ENCODE results near the gene PKP3. TPM values are rescaled to one million over a fixed set of nuclear protein-coding genes. Genes with fewer than 3 reads are reported as not detected.

Gene PKP3
- polyA plus RNA-seq, 1 donor (not counting 4 experiments of a cell fraction or from before 2014, with no cell fraction given): 125 TPM

DNA sequence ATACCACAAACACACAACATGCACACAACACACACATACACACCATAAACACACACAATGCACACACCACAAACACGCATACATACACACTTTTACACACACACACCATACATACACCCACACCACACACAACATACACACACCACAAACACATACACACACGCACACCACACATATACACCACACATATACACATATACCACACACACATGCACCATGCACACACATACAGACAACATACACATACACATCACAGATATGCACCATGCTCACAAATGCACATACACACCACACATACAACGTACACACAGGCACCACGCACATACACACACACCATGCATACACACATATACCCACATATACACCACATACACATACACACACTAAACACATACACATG lies 36.4 kb upstream of the PKP3 start:
- no peaks in the 10 kb centered on the region for H3K79me2 ChIP-seq (ENCODE audit: control insufficient read depth, insufficient read depth, low read length)
- no peak overlapping the region for H2AFZ ChIP-seq (ENCODE audit: control insufficient read depth, low read length)
- H3K9me1 ChIP-seq (ENCODE audit: control insufficient read depth, extremely low read depth, insufficient read depth, low read length): no peaks in the 10 kb centered on the region
- no peak for TF ChIP-seq EZH2 (IDR thresholded peaks at IDR 0.05; ENCODE audit: low read length)
- TF ChIP-seq, protein P1, sequence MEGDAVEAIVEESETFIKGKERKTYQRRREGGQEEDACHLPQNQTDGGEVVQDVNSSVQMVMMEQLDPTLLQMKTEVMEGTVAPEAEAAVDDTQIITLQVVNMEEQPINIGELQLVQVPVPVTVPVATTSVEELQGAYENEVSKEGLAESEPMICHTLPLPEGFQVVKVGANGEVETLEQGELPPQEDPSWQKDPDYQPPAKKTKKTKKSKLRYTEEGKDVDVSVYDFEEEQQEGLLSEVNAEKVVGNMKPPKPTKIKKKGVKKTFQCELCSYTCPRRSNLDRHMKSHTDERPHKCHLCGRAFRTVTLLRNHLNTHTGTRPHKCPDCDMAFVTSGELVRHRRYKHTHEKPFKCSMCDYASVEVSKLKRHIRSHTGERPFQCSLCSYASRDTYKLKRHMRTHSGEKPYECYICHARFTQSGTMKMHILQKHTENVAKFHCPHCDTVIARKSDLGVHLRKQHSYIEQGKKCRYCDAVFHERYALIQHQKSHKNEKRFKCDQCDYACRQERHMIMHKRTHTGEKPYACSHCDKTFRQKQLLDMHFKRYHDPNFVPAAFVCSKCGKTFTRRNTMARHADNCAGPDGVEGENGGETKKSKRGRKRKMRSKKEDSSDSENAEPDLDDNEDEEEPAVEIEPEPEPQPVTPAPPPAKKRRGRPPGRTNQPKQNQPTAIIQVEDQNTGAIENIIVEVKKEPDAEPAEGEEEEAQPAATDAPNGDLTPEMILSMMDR (optimal IDR thresholded peaks at IDR 0.05 in 1 of 3, IDR thresholded peaks at IDR 0.05 in 1 of 3, conservative IDR thresholded peaks at IDR 0.05 in 1 of 3; ENCODE audit: extremely low read depth in 1 of 3, insufficient read depth in 2 of 3, low read length in 3 of 3): no peak
- H4K20me1 ChIP-seq (ENCODE audit: control insufficient read depth, extremely low read depth, insufficient read depth, low read length): no peaks in the 10 kb centered on the region
- H3K9ac ChIP-seq (ENCODE audit: control insufficient read depth, extremely low read depth, insufficient read depth, low read length): no peak overlapping the region
- FAIRE-seq: no peak
- H3K27ac ChIP-seq (ENCODE audit: control insufficient read depth, insufficient read depth, low read length): no peak overlapping the region
- peaks cover 4% of the 10 kb centered on the region for H3K9me3 ChIP-seq (ENCODE audit: control insufficient read depth, low read depth, low read length)
- dilution Hi-C loops (cut with MboI; ENCODE audit: extremely low pct_ligation_motif_present, low sequenced_read_pairs): no loop called here
- no peaks in the 10 kb centered on the region for H3K36me3 ChIP-seq (ENCODE audit: control insufficient read depth in 2 of 2, extremely low read depth in 1 of 2, insufficient read depth in 2 of 2, low read length in 2 of 2)
- H3K4me2 ChIP-seq (ENCODE audit: control insufficient read depth, extremely low read depth, insufficient read depth, low read depth, low read length): no peak overlapping the region
- no peak for DNase-seq (ENCODE audit: low read depth, low spot score)
- H3K4me1 ChIP-seq (ENCODE audit: control insufficient read depth, extremely low read depth, insufficient read depth, low read length): peaks cover 16% of the 10 kb centered on the region
- H3K4me3 ChIP-seq (ENCODE audit: control insufficient read depth in 2 of 3, extremely low read depth in 1 of 3, insufficient read depth in 2 of 3, low read depth in 1 of 3, low read length in 3 of 3): no peak overlapping the region
- peaks cover 3% of the 10 kb centered on the region for H3K27me3 ChIP-seq (ENCODE audit: control insufficient read depth, extremely low read depth, insufficient read depth, low read length)

DNA sequence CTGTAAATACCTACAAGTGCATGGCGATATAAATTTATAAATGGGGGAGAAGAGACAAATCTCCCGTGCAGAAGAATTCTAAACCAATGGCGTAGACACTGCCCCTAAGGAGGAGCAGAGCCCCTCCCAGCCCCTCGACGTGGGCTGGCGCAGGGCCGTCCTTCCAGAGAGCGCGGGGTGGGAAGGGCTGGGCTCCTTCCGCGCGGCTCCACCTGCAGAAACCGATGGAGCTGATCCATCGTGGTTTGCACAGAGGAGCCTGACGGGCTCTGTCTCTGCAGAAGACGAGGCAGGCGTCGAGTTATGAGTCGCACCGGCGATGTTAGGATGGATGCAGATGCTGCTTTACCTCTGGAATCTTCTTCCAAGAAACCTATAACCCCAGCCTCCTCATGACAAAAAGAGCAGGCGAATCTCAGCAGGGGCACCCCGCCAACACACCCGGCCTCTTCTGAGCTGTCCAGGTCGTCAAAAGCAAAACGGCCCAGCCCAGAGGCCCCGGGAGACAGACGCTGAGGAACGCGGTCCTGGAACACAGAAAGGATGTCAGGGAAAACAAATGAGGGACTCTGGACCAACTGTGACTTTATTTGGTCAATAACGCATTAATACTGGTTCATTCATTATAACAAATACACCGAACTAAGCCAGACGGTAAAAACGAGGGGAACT lies 35.7 kb upstream of the PKP3 start:
- no peak for DNase-seq (ENCODE audit: low read depth, low spot score)
- H3K9me1 ChIP-seq (ENCODE audit: control insufficient read depth, extremely low read depth, insufficient read depth, low read length): no peaks in the 10 kb centered on the region
- no peak overlapping the region for H3K4me3 ChIP-seq (ENCODE audit: control insufficient read depth in 2 of 3, extremely low read depth in 1 of 3, insufficient read depth in 2 of 3, low read depth in 1 of 3, low read length in 3 of 3)
- H3K36me3 ChIP-seq (ENCODE audit: control insufficient read depth in 2 of 2, extremely low read depth in 1 of 2, insufficient read depth in 2 of 2, low read length in 2 of 2): no peaks in the 10 kb centered on the region
- H3K27ac ChIP-seq (ENCODE audit: control insufficient read depth, insufficient read depth, low read length): no peak overlapping the region
- H3K9me3 ChIP-seq (ENCODE audit: control insufficient read depth, low read depth, low read length): peaks cover 4% of the 10 kb centered on the region
- no peak for TF ChIP-seq EZH2 (IDR thresholded peaks at IDR 0.05; ENCODE audit: low read length)
- TF ChIP-seq, protein P1 (optimal IDR thresholded peaks at IDR 0.05 in 1 of 3, IDR thresholded peaks at IDR 0.05 in 1 of 3, conservative IDR thresholded peaks at IDR 0.05 in 1 of 3; ENCODE audit: extremely low read depth in 1 of 3, insufficient read depth in 2 of 3, low read length in 3 of 3): no peak
- H4K20me1 ChIP-seq (ENCODE audit: control insufficient read depth, extremely low read depth, insufficient read depth, low read length): no peaks in the 10 kb centered on the region
- peaks cover 3% of the 10 kb centered on the region for H3K27me3 ChIP-seq (ENCODE audit: control insufficient read depth, extremely low read depth, insufficient read depth, low read length)
- no peak overlapping the region for H2AFZ ChIP-seq (ENCODE audit: control insufficient read depth, low read length)
- H3K79me2 ChIP-seq (ENCODE audit: control insufficient read depth, insufficient read depth, low read length): no peaks in the 10 kb centered on the region
- no peak overlapping the region for H3K4me2 ChIP-seq (ENCODE audit: control insufficient read depth, extremely low read depth, insufficient read depth, low read depth, low read length)
- no peak overlapping the region for H3K9ac ChIP-seq (ENCODE audit: control insufficient read depth, extremely low read depth, insufficient read depth, low read length)
- H3K4me1 ChIP-seq (ENCODE audit: control insufficient read depth, extremely low read depth, insufficient read depth, low read length): peaks cover 16% of the 10 kb centered on the region
- dilution Hi-C loops (cut with MboI; ENCODE audit: extremely low pct_ligation_motif_present, low sequenced_read_pairs): no loop called here
- no peak for FAIRE-seq
